H1 (cell line): ENCODE results near the gene ESYT2. TPM values are rescaled to one million over a fixed set of nuclear protein-coding genes. Genes with fewer than 3 reads are reported as not detected.

Experiments used
- BACH1 ChIP-seq: IDR thresholded peaks from 2 replicates; pipeline ENCODE4 v1.6.1; 2012; ENCODE audit warnings: low read length, improper control_type of control experiment
- CHD1 ChIP-seq: IDR thresholded peaks from 2 replicates; pipeline ENCODE4 v1.6.1; 2012; ENCODE audit warnings: low read depth, low read length, improper control_type of control experiment
- CHD2 ChIP-seq: IDR thresholded peaks from 2 replicates; pipeline ENCODE4 v1.6.1; 2012; ENCODE audit warnings: low read length, improper control_type of control experiment
- CREB1 ChIP-seq: IDR thresholded peaks from 2 replicates; pipeline ENCODE4 v1.6.1; 2012; ENCODE audit warnings: inconsistent platforms
- CTBP2 ChIP-seq: IDR thresholded peaks from 2 replicates; pipeline ENCODE4 v1.7.0; 2011; ENCODE audit warnings: borderline replicate concordance, mild to moderate bottlenecking, moderate library complexity, mixed read lengths, low read length; ENCODE audit not compliant: insufficient read depth, insufficient read length
- CTCF ChIP-seq, 3 experiments: IDR thresholded peaks; 1 replicate in 2 of 3; 2 replicates in 1 of 3; pipeline versions ENCODE4 v1.5.1 to v1.6.1; 2011; ENCODE audit warnings: low read length in 3 of 3, mild to moderate bottlenecking in 3 of 3, inconsistent platforms in 2 of 3, low read depth in 1 of 3, moderate library complexity in 1 of 3; ENCODE audit not compliant: insufficient read depth in 1 of 3; ENCODE audit errors: control extremely low read depth in 1 of 3
- EGR1 ChIP-seq: IDR thresholded peaks from 2 replicates; pipeline ENCODE4 v1.6.1; 2011; ENCODE audit warnings: low read depth, low read length, borderline replicate concordance
- GABPA ChIP-seq: IDR thresholded peaks from 2 replicates; pipeline ENCODE4 v1.6.1; 2011; ENCODE audit warnings: mild to moderate bottlenecking, low read length, moderate library complexity, borderline replicate concordance; ENCODE audit not compliant: insufficient read depth
- HDAC2 ChIP-seq, 2 experiments: fragments of 300-600 bp in 1 of 2; sonication (generic) in 1 of 2; IDR thresholded peaks; 2 replicates each; pipeline ENCODE4 v1.6.1; 2011 to 2012; ENCODE audit warnings: low read depth in 2 of 2, low read length in 2 of 2, mild to moderate bottlenecking in 2 of 2, moderate library complexity in 2 of 2, borderline replicate concordance in 1 of 2, inconsistent platforms in 1 of 2
- JUND ChIP-seq: IDR thresholded peaks from 2 replicates; pipeline ENCODE4 v1.6.1; 2011; ENCODE audit warnings: mild to moderate bottlenecking, improper control_type of control experiment, low read length
- KDM1A ChIP-seq: fragments of 200-600, 300-600 bp; sonication (generic); IDR thresholded peaks from 2 replicates; pipeline ENCODE4 v1.7.1; 2016; ENCODE audit warnings: mild to moderate bottlenecking, low read length, borderline replicate concordance
- KDM4A ChIP-seq: IDR thresholded peaks from one replicate; pipeline ENCODE4 v1.7.1; 2012; ENCODE audit warnings: low read depth, mild to moderate bottlenecking, moderate library complexity, low read length, inconsistent platforms; ENCODE audit not compliant: severe bottlenecking
- NANOG ChIP-seq: IDR thresholded peaks from 2 replicates; pipeline ENCODE4 v1.6.1; 2011; ENCODE audit warnings: low read length, low read depth, mild to moderate bottlenecking, inconsistent platforms; ENCODE audit not compliant: insufficient read depth, poor library complexity, severe bottlenecking
- PHF8 ChIP-seq: fragments of 200-600 bp; sonication (generic); conservative IDR thresholded peaks from 2 replicates; pipeline ENCODE4 v1.7.1; 2012; ENCODE audit warnings: low read depth, mild to moderate bottlenecking, inconsistent platforms, low read length, moderate library complexity
- POLR2A ChIP-seq, 2 experiments: IDR thresholded peaks; 1 replicate in 1 of 2; 2 replicates in 1 of 2; pipeline ENCODE4 v1.6.1; 2011; ENCODE audit warnings: low read depth in 2 of 2, low read length in 2 of 2, mild to moderate bottlenecking in 2 of 2; ENCODE audit errors: control extremely low read depth in 1 of 2
- POLR2AphosphoS5 ChIP-seq: IDR thresholded peaks from 2 replicates; pipeline ENCODE4 v1.6.1; 2011; ENCODE audit warnings: low read depth, low read length
- POU5F1 ChIP-seq: IDR thresholded peaks from 2 replicates; pipeline ENCODE4 v1.6.1; 2011; ENCODE audit warnings: low read depth, mild to moderate bottlenecking, low read length, moderate library complexity
- RAD21 ChIP-seq, 2 experiments: IDR thresholded peaks in 1 of 2; conservative IDR thresholded peaks in 1 of 2; 2 replicates each; pipeline ENCODE4 v1.6.1; 2011; ENCODE audit warnings: low read depth in 2 of 2, low read length in 2 of 2, improper control_type of control experiment in 1 of 2, inconsistent platforms in 1 of 2, mild to moderate bottlenecking in 1 of 2, moderate library complexity in 1 of 2
- SAP30 ChIP-seq: fragments of 300-600 bp; sonication (generic); IDR thresholded peaks from 2 replicates; pipeline ENCODE4 v1.7.1; 2012; ENCODE audit warnings: low read length, moderate library complexity, mild to moderate bottlenecking, inconsistent platforms; ENCODE audit not compliant: insufficient read depth, insufficient replicate concordance
- TAF1 ChIP-seq: IDR thresholded peaks from 2 replicates; pipeline ENCODE4 v1.6.1; 2011; ENCODE audit warnings: mild to moderate bottlenecking, low read depth, low read length
- TBP ChIP-seq: IDR thresholded peaks from 2 replicates; pipeline ENCODE4 v1.6.1; 2011; ENCODE audit warnings: low read depth, low read length, improper control_type of control experiment
- YY1 ChIP-seq: IDR thresholded peaks from 2 replicates; pipeline ENCODE4 v1.6.1; 2011; ENCODE audit warnings: low read depth, mild to moderate bottlenecking, low read length
- polyA plus RNA-seq, 7 experiments: library from polyadenylated mRNA; depleted of rRNA in 3 of 7; stranded (reverse) in 5 of 7; unstranded in 2 of 7; fragments of >200 nt in 5 of 7; fragments of 200-250 nt in 2 of 7; gene quantifications; 1 replicate in 5 of 7; 2 replicates in 1 of 7; 4 replicates in 1 of 7; pipeline versions ENCODE4 v1.2.1 to v1.2.3, GENCODE V29; 2011 to 2013; ENCODE audit warnings: missing spikeins in 2 of 7, mixed read lengths in 2 of 7
- total RNA-seq: library from RNA; stranded (reverse); fragmentation: NEBNext Ultra II Directional; extraction: Animal tissue kit (Norgen Biotek cat#: 25700); gene quantifications from 2 replicates; pipeline ENCODE4 v1.2.1, GENCODE V29; 2021

The ESYT2 gene
- total and polyA plus RNA-seq, 2 of the 8 experiments (the other 6 are each of a cell fraction or from before 2014, with no cell fraction given) = 27.0 to 37.5 TPM

DNA sequence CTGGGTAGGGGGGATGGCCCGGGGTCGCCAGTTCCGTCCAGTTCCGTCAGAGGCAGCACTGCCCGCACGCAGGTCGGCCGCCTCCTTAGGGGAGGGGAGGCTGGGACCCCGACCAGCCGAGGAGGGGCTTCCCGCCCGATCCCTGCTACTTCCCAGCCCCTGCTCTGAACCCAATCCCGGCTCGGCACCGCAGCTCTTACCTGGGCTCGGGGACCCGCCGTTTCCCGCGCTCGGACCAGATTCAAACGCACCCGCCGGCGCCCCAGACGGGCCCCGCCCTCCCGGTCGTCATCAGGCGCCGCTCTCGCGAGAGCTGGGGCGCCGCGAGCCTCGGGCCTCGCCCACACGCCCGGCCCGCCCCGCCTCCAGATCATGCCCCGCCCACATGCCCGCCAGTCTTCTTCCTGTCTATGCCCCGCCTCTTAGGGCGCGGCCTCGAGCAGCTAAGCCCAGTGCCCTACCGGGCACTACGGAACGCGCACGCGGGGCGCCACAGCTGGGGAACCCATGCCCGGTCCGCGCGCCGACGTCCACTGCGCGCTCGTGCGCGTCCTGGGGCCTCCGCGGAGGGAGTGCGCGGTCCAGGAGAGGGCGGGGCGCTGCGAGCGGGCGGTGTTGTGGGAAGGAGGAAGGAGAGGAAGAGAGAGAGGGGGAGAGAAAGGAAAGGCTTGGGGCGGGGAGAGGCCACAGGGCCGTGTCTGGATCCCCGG lies 124.6 kb downstream of the ESYT2 start, which contains the start of gene NCAPG2 (continued):
- TF ChIP-seq KDM1A (no peak), HDAC2 (IDR thresholded peaks at IDR 0.05; ENCODE audit: borderline replicate concordance in 1 of 2, low read depth in 2 of 2, low read length in 2 of 2) (peak; percentile 93 to 98), POLR2A (IDR thresholded peaks at IDR 0.05; ENCODE audit: control extremely low read depth in 1 of 2, low read depth in 2 of 2, low read length in 2 of 2) (peak; percentile 64 to 84), TAF1 (peak; percentile 79), POU5F1 (no peak), BACH1 (peak; percentile 90), CREB1 (peak; percentile 76), CHD1 (no peak), TBP (peak; percentile 54; the same call in 1 of the 2 replicates), NANOG (no peak), JUND (no peak), POLR2AphosphoS5 (peak; percentile 33; the same call in 1 of the 2 replicates), EGR1 (peak; percentile 42; the same call in 1 of the 2 replicates), YY1 (0 out of 2 replicates have a peak, but pooled peaks have one; percentile 28), SAP30 (no peak), CTBP2 (peak; percentile 73), KDM4A (peak; percentile 57), CHD2 (peak; percentile 98), CTCF (IDR thresholded peaks at IDR 0.05; ENCODE audit: control extremely low read depth in 1 of 3, insufficient read depth in 1 of 3, low read depth in 1 of 3, low read length in 3 of 3) (peak in 2 of 3 experiments; percentile 18 to 36; a peak in 2 of 4 replicates), RAD21 (IDR thresholded peaks at IDR 0.05 in 1 of 2, conservative IDR thresholded peaks at IDR 0.05 in 1 of 2; ENCODE audit: low read depth in 2 of 2, low read length in 2 of 2) (no peak), GABPA (no peak), PHF8 (peak; percentile 91)
